Right hindlimb (tissue), 1 donor: ENCODE results near the gene CREG2.

ENCODE experiments used
- DNase-seq: peaks from one replicate; pipeline ENCODE4 v3.0.0-alpha.2; 2018

Gene CREG2, protein sequence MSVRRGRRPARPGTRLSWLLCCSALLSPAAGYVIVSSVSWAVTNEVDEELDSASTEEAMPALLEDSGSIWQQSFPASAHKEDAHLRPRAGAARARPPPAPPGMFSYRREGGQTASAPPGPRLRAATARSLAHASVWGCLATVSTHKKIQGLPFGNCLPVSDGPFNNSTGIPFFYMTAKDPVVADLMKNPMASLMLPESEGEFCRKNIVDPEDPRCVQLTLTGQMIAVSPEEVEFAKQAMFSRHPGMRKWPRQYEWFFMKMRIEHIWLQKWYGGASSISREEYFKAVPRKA

DNA sequence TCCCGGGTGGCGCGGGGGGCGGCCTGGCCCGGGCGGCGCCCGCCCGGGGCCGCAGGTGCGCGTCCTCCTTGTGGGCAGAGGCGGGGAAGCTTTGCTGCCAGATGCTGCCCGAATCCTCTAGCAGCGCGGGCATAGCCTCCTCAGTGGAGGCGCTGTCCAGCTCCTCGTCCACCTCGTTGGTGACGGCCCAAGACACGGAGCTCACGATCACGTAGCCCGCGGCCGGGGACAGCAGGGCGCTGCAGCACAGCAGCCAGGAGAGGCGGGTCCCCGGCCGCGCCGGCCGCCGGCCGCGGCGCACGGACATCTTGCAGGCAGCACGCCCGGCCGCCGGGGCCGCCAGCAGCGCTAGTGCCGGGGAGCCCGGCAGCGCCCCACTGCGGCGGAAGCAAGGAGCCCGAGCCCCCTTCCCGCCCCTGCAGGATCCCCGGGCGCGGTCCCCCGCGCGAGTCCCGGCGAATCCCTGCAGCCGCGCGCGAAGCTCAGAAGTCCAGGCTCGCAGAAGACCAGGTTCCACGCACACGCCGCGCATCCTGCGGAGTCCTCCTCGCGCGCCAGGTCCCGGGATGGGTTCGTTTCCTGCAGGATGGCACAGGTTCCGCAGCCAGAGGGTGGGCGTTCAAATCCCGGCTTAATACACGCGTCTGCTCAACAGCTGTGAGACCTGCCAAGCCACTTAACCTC is at the start of gene CREG2:
Gene CREG2 (minus strand): TSS at position 353 of the 684 bp plus-strand sequence. CDS start 46 bp downstream, at position 307.
- DNase-seq = peak; percentile 71

DNA sequence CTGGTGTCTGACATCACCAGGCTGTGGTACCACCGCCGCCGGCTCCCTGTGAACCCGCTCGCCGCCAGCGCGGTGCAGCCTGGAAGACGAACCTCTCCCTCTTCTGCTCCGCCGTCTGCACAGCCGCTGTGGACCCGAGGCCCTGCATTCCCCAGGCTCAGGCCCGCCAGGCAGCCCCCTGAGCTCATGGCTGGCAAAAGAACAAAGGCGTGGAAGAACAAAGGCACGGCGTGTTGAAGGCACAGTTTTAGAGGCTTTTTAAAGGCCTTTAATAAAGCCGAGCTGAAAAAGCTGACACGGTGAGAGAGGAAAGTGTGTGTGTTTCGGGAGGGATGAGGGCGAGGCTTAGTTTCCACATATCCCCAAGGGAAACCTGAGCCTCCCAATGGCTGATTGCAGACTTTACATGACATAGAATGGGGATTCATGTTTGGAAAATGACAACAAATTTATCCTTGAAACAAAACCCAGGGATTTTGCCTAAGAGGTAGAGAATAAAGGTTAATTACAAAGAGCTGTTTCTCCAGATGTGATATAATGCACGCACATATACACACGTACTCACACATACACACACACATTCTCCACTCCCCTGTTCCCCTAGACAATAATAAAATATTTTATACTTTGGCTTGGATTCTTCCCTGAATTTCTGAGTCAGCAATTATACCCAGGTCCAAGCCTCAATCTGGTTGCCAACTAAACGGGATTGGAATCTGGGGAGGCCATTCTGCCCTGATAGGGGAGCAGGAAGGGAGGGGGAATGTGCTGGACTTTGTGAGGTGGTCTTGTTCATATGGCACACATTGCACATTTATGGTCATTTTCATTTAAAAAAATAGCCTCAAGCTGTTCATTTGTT is 47.9 kb upstream of the CREG2 start:
- DNase-seq = peak; percentile 69

DNA sequence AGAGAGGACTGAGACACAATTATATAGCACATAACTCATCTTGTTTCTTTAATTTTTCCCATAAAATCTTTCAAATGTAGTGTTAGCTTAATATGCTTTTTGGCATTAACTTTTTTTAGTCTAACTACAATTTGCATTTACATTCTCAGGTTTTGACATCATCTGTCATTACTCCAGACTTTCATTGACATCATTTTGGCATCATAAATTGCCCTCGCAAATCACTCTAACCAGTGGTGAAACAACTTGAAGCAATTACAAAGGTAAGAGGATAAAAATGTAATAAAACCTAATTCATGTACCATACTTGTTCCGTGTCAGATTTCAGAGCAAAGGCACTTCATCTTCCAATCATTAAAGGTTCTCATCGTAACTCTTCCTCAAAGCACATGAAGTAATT is 46.2 kb upstream of the CREG2 start:
- no peak for DNase-seq

DNA sequence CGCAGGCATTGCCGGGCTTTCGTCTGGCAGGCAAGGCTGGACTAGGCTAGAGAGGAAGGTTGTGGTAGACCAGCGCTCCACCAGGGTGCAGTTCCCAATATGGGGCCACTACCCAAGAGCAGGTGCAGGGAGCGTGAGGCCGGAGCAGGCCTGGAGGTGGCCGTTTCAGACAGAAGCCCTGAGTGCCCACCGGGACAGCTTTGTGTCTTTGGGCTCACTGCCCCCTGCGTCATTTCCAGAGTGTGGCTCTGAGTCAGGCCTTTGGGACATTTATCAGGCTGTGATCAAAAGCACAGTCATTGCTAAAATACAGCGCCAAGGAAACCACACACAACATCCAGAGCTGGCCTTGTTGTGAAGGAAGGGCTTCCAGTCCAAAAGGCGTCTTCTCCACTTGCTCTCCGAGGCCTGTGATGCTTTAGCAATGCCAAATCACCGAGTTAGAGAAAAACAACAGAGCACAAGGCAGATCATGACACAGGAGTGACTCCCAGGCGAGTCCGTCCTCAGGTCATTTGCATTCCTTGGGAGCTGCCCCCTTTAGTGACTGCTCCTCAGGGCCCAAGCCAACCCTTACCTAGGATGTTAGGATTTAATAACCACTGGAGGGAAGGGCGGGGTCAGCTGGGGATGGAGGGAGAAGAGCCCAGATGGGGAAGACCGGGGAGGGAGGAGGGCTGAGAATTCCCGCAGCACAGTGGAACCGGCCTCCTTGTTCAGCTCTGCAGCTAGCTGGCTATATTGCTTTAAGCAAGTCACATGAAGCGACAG is 45.3 kb upstream of the CREG2 start:
- DNase-seq = peak; percentile 39

DNA sequence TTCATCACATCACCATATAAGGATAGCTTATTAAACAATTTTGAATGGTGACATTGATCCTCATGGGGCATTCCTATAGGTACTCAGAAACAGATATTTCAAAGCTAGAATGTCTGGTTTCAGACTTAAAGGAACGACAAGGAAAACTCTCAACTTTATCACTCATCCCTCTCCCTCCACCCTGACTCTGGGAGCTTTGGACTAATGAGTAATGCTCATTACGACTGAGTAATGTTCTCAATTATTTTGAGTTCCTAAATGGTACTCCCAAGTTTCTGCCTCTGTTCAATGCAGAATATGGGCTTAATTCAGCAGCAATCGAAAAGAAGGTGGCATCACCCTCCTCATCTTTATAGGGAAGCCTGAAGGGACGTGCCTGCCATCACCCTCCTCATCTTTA is 44.2 kb upstream of the CREG2 start:
- no peak for DNase-seq

DNA sequence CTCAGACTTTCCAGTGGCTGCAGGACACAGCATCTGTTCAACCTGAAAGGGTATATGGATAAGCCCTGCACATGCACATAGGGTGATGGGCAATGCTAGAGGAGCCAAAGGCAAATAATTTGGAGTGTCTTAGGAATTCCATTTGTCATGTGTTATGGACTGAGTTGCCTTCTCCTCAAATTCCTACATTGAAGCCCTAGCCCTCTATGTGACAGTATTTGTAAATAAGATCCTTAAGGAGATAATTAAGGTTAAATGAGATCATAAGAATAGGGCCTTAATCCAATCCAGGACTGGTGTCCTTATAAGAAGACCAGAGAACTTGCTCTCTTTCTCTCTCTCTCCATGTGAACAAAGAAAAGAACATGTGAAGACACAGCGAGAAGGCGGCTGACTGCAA is 42.9 kb upstream of the CREG2 start:
- DNase-seq = no peak

DNA sequence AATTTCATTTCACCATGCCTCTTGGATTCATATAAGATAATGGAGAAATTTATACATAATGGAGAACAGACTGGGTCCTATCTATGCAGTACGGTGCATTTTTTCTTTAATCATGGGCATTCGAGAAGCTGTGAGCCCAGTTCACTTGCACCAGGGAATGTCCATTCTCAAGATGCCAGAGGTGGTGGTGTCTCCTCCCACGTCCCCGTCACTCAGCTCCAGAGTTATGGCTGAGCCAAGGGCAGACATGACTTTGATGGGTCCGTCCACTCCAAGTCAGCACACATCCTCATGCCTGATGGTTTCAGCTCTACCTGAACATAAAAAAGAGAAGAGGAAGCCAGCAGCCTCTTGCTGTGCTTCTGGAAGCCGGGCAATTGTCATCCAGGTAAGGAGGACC is 42.1 kb upstream of the CREG2 start:
- no peak for DNase-seq

DNA sequence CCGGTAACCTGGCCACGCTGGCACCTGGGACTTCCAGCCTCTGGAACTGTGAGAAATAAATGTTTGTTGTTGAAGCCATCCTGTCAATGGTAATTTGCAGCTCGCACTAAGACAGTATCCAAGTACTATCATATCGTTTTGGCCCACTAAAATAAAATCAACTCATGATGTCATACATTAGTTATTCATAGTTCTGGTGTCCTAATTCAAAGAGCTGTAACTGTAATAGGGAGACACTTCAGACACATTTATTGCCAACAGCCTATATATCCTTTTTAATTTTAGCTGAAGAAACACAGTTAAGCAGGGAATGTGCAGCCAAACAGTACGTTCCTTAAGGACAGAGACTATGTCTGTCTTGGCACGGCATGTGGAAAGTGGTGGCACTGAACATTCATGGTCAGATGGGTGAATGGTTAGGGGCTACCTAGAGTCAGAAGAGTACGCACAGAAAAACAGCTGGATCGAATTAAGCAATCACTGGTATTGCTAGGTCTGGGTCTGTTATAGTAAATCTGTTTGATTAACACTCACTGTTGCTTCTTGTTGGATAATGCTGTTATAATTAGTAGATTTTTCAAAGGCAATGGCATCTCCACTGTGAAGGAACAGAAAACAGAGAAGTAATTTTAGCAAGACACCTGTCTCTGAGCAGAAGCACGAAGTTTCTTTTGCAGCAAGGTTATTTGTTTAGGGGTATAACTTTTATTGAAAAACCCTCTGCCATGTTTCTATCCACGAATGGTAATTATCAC is 41.3 kb upstream of the CREG2 start:
- DNase-seq = no peak

DNA sequence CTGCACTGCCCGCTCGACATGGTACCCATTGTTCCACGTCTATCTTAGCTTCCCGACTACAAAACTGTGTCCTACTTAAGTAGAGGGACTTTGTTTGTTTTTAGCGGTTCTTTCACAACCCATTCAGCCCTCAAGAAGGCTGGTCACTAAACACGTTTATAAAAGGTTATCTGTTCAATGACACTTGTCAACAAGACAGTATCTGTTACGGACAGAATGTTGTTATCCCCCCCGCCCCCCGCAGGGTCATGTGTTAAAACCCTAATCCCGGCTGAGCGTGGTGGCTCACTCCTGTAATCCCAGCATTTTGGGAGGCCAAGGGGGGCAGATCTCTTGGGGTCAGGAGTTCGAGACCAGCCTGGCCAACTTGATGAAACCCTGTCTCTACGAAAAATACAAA is 40.4 kb upstream of the CREG2 start:
- DNase-seq = no peak

DNA sequence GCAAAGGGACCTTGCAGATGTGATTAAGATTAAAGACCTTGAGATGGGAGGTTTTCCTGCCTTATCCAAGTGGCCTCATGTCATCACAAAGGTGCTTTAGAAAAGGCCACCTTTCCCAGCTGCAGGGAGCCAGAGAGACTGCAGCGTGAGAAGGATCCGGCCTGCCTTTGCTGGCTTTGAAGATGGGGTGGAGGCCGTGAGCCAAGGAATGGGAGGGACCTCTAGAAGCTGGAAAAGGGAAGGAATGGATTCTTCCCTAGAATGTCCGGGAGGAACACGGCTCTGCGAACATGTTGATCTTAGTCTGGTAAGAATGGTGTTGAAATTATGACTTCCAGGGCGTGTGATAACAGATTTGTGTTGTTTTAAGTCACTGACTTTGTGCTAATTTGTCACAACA is 39.9 kb upstream of the CREG2 start:
- DNase-seq = no peak

DNA sequence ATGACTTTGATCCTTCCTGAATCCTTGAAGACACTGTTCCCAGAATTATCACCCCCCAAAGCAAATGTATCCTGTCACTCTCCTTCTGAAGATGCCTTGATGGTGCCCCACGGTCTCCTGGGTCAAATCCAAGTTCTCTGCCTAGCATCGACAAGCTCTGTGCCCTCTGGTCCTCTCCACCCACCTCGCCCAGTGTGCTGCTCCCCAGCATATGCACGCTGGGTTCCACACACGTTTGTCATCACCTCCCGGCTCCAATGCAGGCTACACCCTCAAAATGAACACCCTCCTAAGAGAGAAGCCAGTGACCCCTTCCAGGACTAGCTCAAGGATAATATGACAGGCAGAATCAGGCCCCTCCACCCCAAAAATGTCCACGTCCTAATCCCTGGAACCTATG is 39.5 kb upstream of the CREG2 start:
- DNase-seq = no peak

DNA sequence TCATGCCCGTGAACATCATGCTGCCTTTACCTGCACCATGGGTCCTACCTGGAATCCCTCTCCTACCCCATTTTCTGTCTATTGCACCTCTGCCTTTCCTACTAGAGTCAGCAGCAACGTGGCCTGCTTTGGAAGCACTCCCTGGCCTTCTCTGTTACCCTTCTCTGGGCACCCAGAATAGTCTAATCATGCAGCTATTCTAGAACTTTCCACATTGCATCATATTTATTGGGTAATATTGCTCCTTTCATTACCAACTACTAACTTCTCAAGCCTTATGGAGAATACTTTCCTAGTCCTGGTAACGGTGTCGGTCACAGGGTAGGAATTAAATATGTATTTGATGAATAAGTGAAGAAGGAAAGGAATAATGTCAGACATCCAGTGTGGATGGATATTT is 33.3 kb upstream of the CREG2 start:
- no peak for DNase-seq

DNA sequence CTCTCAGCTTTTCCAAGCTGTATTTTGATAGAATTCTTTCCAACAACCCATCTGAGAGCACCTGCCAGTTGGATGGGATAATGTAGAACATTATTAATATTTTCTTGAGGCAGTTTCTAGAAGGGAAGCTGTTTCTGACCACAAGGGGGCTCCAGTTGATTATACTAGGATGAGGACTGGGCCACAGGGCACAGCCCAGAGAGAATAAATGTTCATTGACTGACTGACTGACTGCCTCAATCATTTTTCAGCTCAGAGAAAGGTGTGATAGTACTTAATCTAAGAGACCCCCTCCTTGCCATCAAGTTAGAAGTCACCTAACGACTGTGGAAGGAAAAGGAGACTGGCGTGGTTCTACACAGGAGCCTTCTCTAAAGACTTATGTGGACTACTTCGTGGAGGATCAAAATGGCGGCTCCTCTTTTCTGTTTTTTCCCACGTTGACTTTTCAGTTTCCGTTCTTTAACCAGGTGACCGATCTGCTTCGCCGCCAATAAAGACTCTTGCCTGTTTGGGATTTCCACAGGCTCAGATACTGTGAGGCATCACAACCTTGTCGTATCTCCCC is 31.9 kb upstream of the CREG2 start:
- DNase-seq = peak; percentile 71

DNA sequence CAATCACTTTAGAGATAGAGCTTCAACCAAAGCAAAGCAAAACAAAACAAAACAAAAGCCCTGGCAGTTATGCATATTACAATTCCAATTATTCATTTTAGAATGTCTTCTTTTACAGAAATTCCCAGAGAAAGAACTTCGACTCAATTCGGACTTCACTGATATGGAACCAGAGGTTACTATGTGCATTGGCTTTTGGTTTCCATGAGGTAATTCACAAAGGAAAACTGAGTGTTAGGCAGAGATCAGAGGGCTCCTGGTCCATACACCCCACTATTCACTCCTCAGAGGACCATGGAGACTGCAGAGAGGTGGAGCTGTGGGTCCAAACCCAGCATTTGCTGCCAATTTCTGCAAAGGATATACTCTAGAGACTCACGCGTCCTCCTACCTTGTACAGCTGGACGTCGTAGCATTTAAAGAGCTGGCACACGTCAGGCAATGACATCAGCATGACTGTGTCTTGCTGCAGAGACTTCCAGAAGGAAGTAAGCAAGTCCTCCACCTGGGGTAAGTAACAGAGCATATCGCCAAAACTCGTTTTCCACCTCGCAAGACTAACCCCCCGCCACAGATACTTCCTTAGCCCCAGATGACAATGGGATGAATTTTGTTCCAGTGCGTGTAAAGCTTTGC is 31.3 kb upstream of the CREG2 start:
- peak; percentile 72 for DNase-seq

DNA sequence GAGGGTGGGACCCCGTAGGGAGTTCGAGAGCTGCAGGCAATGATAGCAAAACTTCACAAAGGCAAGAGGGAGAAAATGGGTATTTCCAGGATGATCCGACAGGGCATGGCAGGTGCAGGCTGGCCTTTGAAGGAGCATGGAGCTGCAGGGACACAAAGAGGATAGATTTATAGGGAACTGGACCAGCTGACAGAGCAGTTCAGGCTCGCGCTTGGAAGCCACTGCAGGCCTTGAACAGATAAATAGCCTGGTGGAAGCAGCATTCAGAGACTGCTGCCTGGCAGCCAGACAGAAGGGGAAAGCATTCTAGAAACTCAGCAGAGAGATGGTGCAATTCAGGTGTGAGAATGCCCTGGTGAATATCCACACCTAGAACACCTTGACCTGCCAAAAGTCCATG is 29.3 kb upstream of the CREG2 start:
- DNase-seq = no peak

DNA sequence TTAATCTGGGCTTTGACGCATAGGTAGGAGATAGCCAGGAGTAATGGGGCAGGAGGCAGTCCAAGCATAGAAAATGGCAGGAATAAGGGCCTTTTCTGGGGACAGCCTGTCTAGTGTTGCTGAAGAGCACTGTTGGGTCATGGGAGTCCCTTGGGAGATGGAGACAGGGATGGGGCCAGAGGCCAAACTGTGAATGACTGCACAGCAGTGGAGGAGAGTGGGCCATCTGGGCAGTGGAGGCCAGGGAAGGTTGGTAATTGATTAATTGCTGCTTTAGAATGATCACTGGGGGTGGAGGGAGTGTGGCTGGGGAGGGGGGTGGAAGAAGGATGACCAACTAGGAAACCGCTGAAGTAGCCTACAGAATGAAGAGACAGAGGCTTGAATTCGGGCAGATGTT is 28.6 kb upstream of the CREG2 start:
- no peak for DNase-seq

DNA sequence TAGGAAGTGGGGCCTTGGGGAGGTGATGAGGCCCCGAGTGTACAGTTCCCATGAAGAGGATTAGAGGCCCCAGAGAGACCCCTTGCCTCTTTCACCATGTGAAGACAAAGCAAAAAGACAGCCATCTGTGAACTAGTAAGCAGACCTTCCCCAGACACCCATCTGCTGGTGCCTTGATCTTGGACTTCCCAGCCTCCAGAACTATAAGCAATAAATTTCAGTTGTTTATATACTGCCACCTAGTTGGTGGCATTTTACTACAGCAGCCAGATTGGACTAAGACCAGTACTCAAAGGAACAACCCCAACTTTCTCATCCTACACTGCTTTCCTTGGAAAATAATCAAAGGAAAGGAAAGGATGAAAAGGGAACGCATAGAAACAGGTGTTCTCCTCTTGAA is 27.9 kb upstream of the CREG2 start:
- no peak for DNase-seq

DNA sequence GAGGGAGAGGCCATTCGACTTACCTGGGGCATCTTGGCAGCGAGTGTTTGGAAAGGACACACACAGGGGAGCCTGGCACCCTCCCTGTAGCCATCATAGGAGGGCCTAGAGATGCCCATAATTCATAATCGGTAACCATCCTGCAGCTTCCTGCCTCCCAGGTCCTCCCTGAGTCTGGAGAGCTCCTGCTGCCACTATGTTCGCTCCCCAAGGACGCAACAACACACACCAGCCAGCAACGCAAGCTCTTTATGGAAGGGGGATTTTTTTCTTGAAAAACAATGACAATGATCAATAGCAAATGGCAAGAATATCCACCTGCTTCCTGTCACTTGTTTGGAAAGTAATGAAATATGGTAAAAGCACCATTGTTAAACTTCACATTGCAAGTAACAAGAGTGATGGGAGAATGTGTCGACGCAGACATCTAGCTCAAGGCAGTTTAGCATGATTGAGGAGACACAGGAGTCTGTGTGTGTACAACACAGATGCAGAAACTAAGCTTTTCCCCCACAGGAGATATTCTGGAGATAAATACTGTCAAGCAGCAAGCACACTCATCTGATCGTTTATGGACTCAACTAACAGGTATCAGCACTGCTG is 24.9 kb upstream of the CREG2 start:
- no peak for DNase-seq

DNA sequence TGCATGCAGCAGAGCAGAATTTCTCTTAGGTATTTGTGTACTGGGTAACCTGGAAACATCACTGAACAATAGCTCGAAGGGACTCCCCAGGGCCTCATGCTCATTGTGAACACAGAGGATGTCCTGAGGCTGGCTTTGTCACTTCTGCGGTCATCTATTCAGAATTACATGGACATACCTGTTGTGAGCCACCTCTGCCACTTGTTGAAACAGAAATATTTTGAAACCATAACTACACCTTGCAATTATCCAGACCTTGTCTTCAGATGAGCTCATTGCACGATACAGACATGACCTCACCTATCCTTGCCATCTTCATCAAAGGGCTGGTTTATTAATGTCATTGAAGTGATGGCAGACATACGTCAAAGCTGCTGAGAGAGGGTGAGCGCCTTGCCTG is 23.4 kb upstream of the CREG2 start:
- no peak for DNase-seq

DNA sequence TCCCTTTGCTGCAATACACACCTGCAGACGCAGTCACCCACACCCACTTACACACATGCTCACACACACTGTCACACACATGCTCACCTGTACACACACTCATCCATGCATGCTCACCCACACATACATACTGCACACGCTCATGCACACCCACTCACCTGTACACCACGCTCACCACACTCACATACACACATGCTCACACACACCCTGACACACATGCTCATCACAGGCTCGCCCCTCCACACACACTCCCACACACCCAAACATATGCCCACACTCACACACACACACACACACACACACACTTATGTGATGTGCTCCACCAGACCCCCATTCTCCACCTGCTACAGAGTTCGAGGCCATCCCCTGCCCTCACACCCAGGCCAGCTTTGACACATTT is 22.8 kb upstream of the CREG2 start:
- no peak for DNase-seq

DNA sequence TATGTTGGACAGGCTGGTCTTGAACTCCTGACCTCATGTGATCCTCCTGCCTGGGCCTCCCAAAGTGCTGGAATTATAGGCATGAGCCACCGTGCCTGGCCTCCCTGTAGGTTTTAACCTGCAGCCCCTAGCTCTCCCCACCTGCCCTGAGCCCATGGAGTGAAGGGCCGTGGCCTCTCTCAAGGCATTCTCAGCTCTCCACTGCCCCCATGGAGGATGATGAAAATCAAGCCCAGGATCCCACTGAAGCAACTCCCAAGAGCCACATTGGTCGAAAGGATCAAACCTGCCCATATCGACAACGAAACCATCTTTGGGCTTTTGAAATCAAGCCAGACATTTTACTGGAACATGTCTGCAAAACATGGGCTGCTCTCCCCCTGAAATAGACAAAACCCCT is 22.4 kb upstream of the CREG2 start:
- DNase-seq = no peak
